CD14-positive monocyte (primary cell): ENCODE measurements around the gene CBLC. TPM values are rescaled to one million over a fixed set of nuclear protein-coding genes. Genes with fewer than 3 reads are reported as not detected.
A peak's percentile ranks its signal among the peaks of the same experiment; 100 is the strongest.

ENCODE experiments used
- DNase-seq, 3 donors: peaks; one replicate each; pipeline ENCODE4 v3.0.0-alpha.2; 2011 to 2022
- H2AFZ ChIP-seq: 2 replicates; pipeline ENCODE4 v1.6.0; 2012; ENCODE audit warnings: mild to moderate bottlenecking, low read depth, low read length, inconsistent platforms; ENCODE audit not compliant: insufficient read depth, poor library complexity, severe bottlenecking
- H3K27ac ChIP-seq, 2 donors: 1 replicate in 1 of 2; 2 replicates in 1 of 2; pipeline ENCODE4 v1.5.1; 2012 to 2013; ENCODE audit warnings: low read length in 2 of 2, control low read depth in 1 of 2, inconsistent platforms in 1 of 2, low read depth in 1 of 2, mild to moderate bottlenecking in 1 of 2
- H3K27me3 ChIP-seq, 2 donors: one replicate each; pipeline versions ENCODE4 v1.6.0 to v1.6.1; 2011 to 2013; ENCODE audit warnings: low read length in 2 of 2; ENCODE audit not compliant: control insufficient read depth in 2 of 2, insufficient read depth in 2 of 2
- H3K36me3 ChIP-seq, 2 donors: replicated peaks in 1 of 2; 1 replicate in 1 of 2; 2 replicates in 1 of 2; pipeline versions ENCODE4 v1.5.1 to v1.6.1; 2012 to 2013; ENCODE audit warnings: low read length in 2 of 2, control low read depth in 1 of 2, inconsistent platforms in 1 of 2, mild to moderate bottlenecking in 1 of 2; ENCODE audit not compliant: insufficient read depth in 2 of 2, control insufficient read depth in 1 of 2
- H3K4me1 ChIP-seq, 2 donors: 1 replicate in 1 of 2; 2 replicates in 1 of 2; pipeline versions ENCODE4 v1.5.1 to v1.6.1; 2012 to 2013; ENCODE audit warnings: low read length in 2 of 2, control low read depth in 1 of 2, inconsistent platforms in 1 of 2, mild to moderate bottlenecking in 1 of 2, moderate library complexity in 1 of 2; ENCODE audit not compliant: insufficient read depth in 2 of 2, control insufficient read depth in 1 of 2
- H3K4me2 ChIP-seq: replicated peaks from 2 replicates; pipeline ENCODE3; 2012; ENCODE audit warnings: low read length, moderate library complexity, mild to moderate bottlenecking; ENCODE audit not compliant: poor library complexity, severe bottlenecking; ENCODE audit errors: extremely low read depth
- H3K4me3 ChIP-seq, 3 experiments: fragments of 200-600 bp in 1 of 3; sonication (generic) in 1 of 3; replicated peaks in 1 of 3; 1 replicate in 2 of 3; 2 replicates in 1 of 3; pipeline ENCODE4 v1.5.1; 2011 to 2013; ENCODE audit warnings: low read length in 3 of 3, mild to moderate bottlenecking in 3 of 3, control low read depth in 2 of 3, low read depth in 2 of 3, inconsistent platforms in 1 of 3, moderate library complexity in 1 of 3
- H3K79me2 ChIP-seq: 2 replicates; pipeline ENCODE4 v1.6.0; 2012; ENCODE audit warnings: mild to moderate bottlenecking, control low read depth, inconsistent platforms, low read length, moderate library complexity; ENCODE audit not compliant: insufficient read depth
- H3K9ac ChIP-seq: 2 replicates; pipeline ENCODE4 v1.6.0; 2017; ENCODE audit warnings: low read length, mild to moderate bottlenecking; ENCODE audit not compliant: insufficient read depth, poor library complexity, severe bottlenecking
- H3K9me3 ChIP-seq, 2 donors: replicated peaks in 1 of 2; 1 replicate in 1 of 2; 2 replicates in 1 of 2; pipeline versions ENCODE4 v1.5.1 to v1.6.1; 2012 to 2013; ENCODE audit warnings: low read length in 2 of 2, control low read depth in 1 of 2; ENCODE audit not compliant: control insufficient read depth in 1 of 2, insufficient read depth in 1 of 2
- H4K20me1 ChIP-seq: 2 replicates; pipeline ENCODE4 v1.6.0; 2012; ENCODE audit warnings: mild to moderate bottlenecking, low read length, control low read depth, moderate library complexity; ENCODE audit not compliant: insufficient read depth
- H3K27ac Mint-ChIP-seq, 7 donors: one replicate each; pipeline ENCODE4 v1.8.0; 2020; ENCODE audit warnings: mild to moderate bottlenecking in 7 of 7, mixed read lengths in 7 of 7, moderate library complexity in 6 of 7, inconsistent platforms in 2 of 7
- H3K27me3 Mint-ChIP-seq, 3 donors: one replicate each; pipeline ENCODE4 v1.8.0; 2021 to 2022; ENCODE audit warnings: low read depth in 3 of 3, mild to moderate bottlenecking in 3 of 3, mixed read lengths in 3 of 3, moderate library complexity in 3 of 3, inconsistent platforms in 1 of 3
- H3K36me3 Mint-ChIP-seq, 2 donors: one replicate each; pipeline ENCODE4 v1.8.0; 2020; ENCODE audit warnings: mixed read lengths in 2 of 2, inconsistent platforms in 1 of 2, mild to moderate bottlenecking in 1 of 2
- H3K4me1 Mint-ChIP-seq: one replicate; pipeline ENCODE4 v1.8.0; 2020; ENCODE audit warnings: mild to moderate bottlenecking, mixed read lengths
- H3K4me3 Mint-ChIP-seq, 2 donors: one replicate each; pipeline ENCODE4 v1.8.0; 2020; ENCODE audit warnings: mild to moderate bottlenecking in 2 of 2, mixed read lengths in 2 of 2, moderate library complexity in 1 of 2
- H3K9me3 Mint-ChIP-seq, 7 donors: one replicate each; pipeline ENCODE4 v1.8.0; 2020 to 2022; ENCODE audit warnings: mixed read lengths in 7 of 7, mild to moderate bottlenecking in 6 of 7, moderate library complexity in 6 of 7, inconsistent platforms in 2 of 7
- CTCF ChIP-seq: fragments of 200-600 bp; IDR thresholded peaks from one replicate; pipeline ENCODE4 v1.8.0; 2022; ENCODE audit warnings: antibody characterized with exemption, mild to moderate bottlenecking
- WGBS: methylation state at CpG from one replicate; pipeline ENCODE4 v1.1.5; 2013; ENCODE audit warnings: missing lambda C conversion rate; ENCODE audit not compliant: insufficient coverage; 5-methylcytosine and 5-hydroxymethylcytosine counted together
- intact Hi-C, 2 donors: fragments of 100-400 bp; cut with micrococcal nuclease; formaldehyde crosslinking; loops; one replicate each; pipeline versions ENCODE4 v1.15.0 to v1.15.1; 2023
- polyA plus RNA-seq, 3 donors: library from polyadenylated mRNA; depleted of rRNA in 1 of 3; unstranded in 2 of 3; stranded (reverse) in 1 of 3; fragments of 300-500 nt in 2 of 3; fragments of >200 nt in 1 of 3; fragmentation: Illumina TruSeq in 2 of 3; gene quantifications; 1 replicate in 2 of 3; 2 replicates in 1 of 3; pipeline ENCODE4 v1.2.3, GENCODE V29; 2012 to 2021

CBLC gene
- polyA plus RNA-seq, 3 donors: not detected

GRCh38 chr19:44795398-44795987 is 17.8 kb downstream of the CBLC start:
- 97% methylated on average over 10 of the region's 13 CpGs for WGBS
- intact Hi-C loops: no loop called here
- Histone ChIP-seq H3K79me2 (no peaks in the 10 kb centered on the region), H4K20me1 (no peaks in the 10 kb centered on the region), H3K4me1 (peaks cover 3 to 4% of the 10 kb centered on the region in 2 donors), H3K36me3 (no peaks in the 10 kb centered on the region), H2AFZ (no peak overlapping the region), H3K9ac (no peak overlapping the region), H3K9me3 (no peaks in the 10 kb centered on the region), H3K27ac (no peak overlapping the region), H3K4me3 (no peak overlapping the region), H3K4me2 (no peak overlapping the region), H3K27me3 (no peaks in the 10 kb centered on the region)
- no peak for DNase-seq
- Mint-ChIP-seq H3K4me3 (no peak overlapping the region), H3K9me3 (no peaks in the 10 kb centered on the region), H3K27me3 (peaks cover 2 to 15% (median 3%) of the 10 kb centered on the region in 3 donors), H3K4me1 (peaks cover 4% of the 10 kb centered on the region), H3K36me3 (no peaks in the 10 kb centered on the region), H3K27ac (no peak overlapping the region)
- TF ChIP-seq CTCF: no peak

- peaks cover 4% of the 10 kb centered on the region for H3K4me1 Mint-ChIP-seq
- Histone ChIP-seq H3K27me3 (no peaks in the 10 kb centered on the region), H3K4me3 (no peak overlapping the region), H3K36me3 (no peaks in the 10 kb centered on the region), H3K4me1 (peaks cover 3 to 5% of the 10 kb centered on the region in 2 donors), H3K4me2 (no peak overlapping the region), H3K9ac (no peak overlapping the region), H2AFZ (peak overlapping the region; percentile 36), H3K9me3 (no peaks in the 10 kb centered on the region), H3K79me2 (no peaks in the 10 kb centered on the region), H3K27ac (no peak overlapping the region), H4K20me1 (no peaks in the 10 kb centered on the region)
- H3K27me3 Mint-ChIP-seq: peaks cover 2 to 12% (median 3%) of the 10 kb centered on the region in 3 donors
- no peak overlapping the region for H3K4me3 Mint-ChIP-seq
- no peak for DNase-seq
- 2% methylated on average over 6 of the region's 12 CpGs for WGBS
- H3K36me3 Mint-ChIP-seq: no peaks in the 10 kb centered on the region
- intact Hi-C loops: no loop called here
- H3K9me3 Mint-ChIP-seq: no peaks in the 10 kb centered on the region
- no peak overlapping the region for H3K27ac Mint-ChIP-seq
- no peak for TF ChIP-seq CTCF
Observed at GRCh38 chr19:44796701-44797115, 19.0 kb downstream of the CBLC start.
